Caco-2 (cell line): ENCODE measurements around the gene C14orf132. TPM values are rescaled to one million over a fixed set of nuclear protein-coding genes. Genes with fewer than 3 reads are reported as not detected.
A peak's percentile ranks its signal among the peaks of the same experiment; 100 is the strongest.

ENCODE experiments used
- BruUV-seq: library from RNA; stranded (reverse); fragments of 400-500 nt; replicated peaks from 2 replicates; lab custom pipeline; 2021; lab: Mats Ljungman, UMichigan
- CTCF ChIA-PET: fragments of 300-600 bp; sonication (Branson Sonifier 250); formaldehyde crosslinking; loops from one replicate; lab custom pipeline; 2022; ENCODE audit warnings: antibody characterized with exemption; lab: Charles Lee
- POLR2A ChIA-PET: fragments of 300-600 bp; sonication (Branson Sonifier 250); formaldehyde crosslinking; loops from one replicate; lab custom pipeline; 2022; ENCODE audit warnings: antibody characterized with exemption; lab: Charles Lee
- DNase-seq, 2 experiments: peaks; one replicate each; pipeline versions ENCODE4 v3.0.0 to v3.0.0-alpha.2; 2020 to 2022
- H3K27me3 ChIP-seq: replicated peaks from 2 replicates; pipeline ENCODE4 v1.6.0; 2011; ENCODE audit warnings: low read length; ENCODE audit not compliant: control insufficient read depth, insufficient read depth
- H3K36me3 ChIP-seq: 2 replicates; pipeline ENCODE4 v1.5.1; 2011; ENCODE audit warnings: low read length; ENCODE audit not compliant: control insufficient read depth, insufficient read depth
- H3K4me1 ChIP-seq: fragments of 250-450 bp; sonication (Bioruptor Pico); 2 replicates; pipeline ENCODE4 v1.5.1; 2020; ENCODE audit warnings: mild to moderate bottlenecking
- H3K4me3 ChIP-seq: 2 replicates; pipeline ENCODE4 v1.5.1; 2011; ENCODE audit warnings: low read depth, mild to moderate bottlenecking, control low read depth, low read length
- H3K9me3 ChIP-seq: fragments of 250-450 bp; sonication (Bioruptor Pico); 2 replicates; pipeline ENCODE4 v1.5.1; 2020; ENCODE audit warnings: mild to moderate bottlenecking, moderate library complexity
- H3K27ac Mint-ChIP-seq: one replicate; pipeline ENCODE4 v1.8.0; 2022; ENCODE audit warnings: mixed read lengths; ENCODE audit not compliant: unreplicated experiment
- H3K27me3 Mint-ChIP-seq: one replicate; pipeline ENCODE4 v1.8.0; 2022; ENCODE audit warnings: mixed read lengths; ENCODE audit not compliant: insufficient read depth, unreplicated experiment
- H3K36me3 Mint-ChIP-seq: one replicate; pipeline ENCODE4 v1.8.0; 2022; ENCODE audit warnings: mild to moderate bottlenecking, mixed read lengths; ENCODE audit not compliant: insufficient read depth, unreplicated experiment
- H3K4me1 Mint-ChIP-seq: one replicate; pipeline ENCODE4 v1.8.0; 2022; ENCODE audit warnings: low read depth, mixed read lengths; ENCODE audit not compliant: unreplicated experiment
- H3K4me3 Mint-ChIP-seq: one replicate; pipeline ENCODE4 v1.8.0; 2022; ENCODE audit warnings: mild to moderate bottlenecking, moderate library complexity, mixed read lengths; ENCODE audit not compliant: unreplicated experiment
- H3K9me3 Mint-ChIP-seq: one replicate; pipeline ENCODE4 v1.8.0; 2022; ENCODE audit warnings: mixed read lengths; ENCODE audit not compliant: unreplicated experiment
- CTCF ChIP-seq, 2 experiments: fragments of 200-600 bp in 1 of 2; IDR thresholded peaks; 1 replicate in 1 of 2; 2 replicates in 1 of 2; pipeline versions ENCODE4 v1.5.1 to v1.8.0; 2011 to 2022; ENCODE audit warnings: antibody characterized with exemption in 1 of 2, control low read depth in 1 of 2, inconsistent platforms in 1 of 2, low read depth in 1 of 2, low read length in 1 of 2, mild to moderate bottlenecking in 1 of 2, moderate library complexity in 1 of 2; ENCODE audit not compliant: insufficient read depth in 1 of 2, severe bottlenecking in 1 of 2, unreplicated experiment in 1 of 2
- intact Hi-C: fragments of 100-400 bp; cut with micrococcal nuclease; formaldehyde crosslinking; loops from one replicate; pipeline ENCODE4 v1.10.0; 2022; ENCODE audit not compliant: unreplicated experiment
- total RNA-seq: library from RNA; stranded (reverse); gene quantifications from 2 replicates; pipeline ENCODE4 v1.2.3, GENCODE V29; 2022

C14orf132 gene
- total RNA-seq, 1 experiment from 2014 or later, result 0.20 TPM

GRCh38 chr14:96055753-96056508 lies 16.8 kb downstream of the C14orf132 start:
- no peaks in the 10 kb centered on the region for H3K9me3 ChIP-seq
- no TSS peak for BruUV-seq
- no peaks in the 10 kb centered on the region for H3K4me1 ChIP-seq
- H3K36me3 ChIP-seq, result no peaks in the 10 kb centered on the region
- POLR2A ChIA-PET, result no interaction called here
- DNase-seq, result no peak
- no peak for TF ChIP-seq CTCF (IDR thresholded peaks at IDR 0.05; ENCODE audit: insufficient read depth in 1 of 2, low read depth in 1 of 2, low read length in 1 of 2, severe bottlenecking in 1 of 2, unreplicated experiment in 1 of 2)
- H3K4me3 Mint-ChIP-seq, result no peak overlapping the region
- peaks cover 17% of the 10 kb centered on the region for H3K27me3 Mint-ChIP-seq
- no peak overlapping the region for H3K4me3 ChIP-seq
- no peaks in the 10 kb centered on the region for H3K36me3 Mint-ChIP-seq
- no peaks in the 10 kb centered on the region for H3K9me3 Mint-ChIP-seq
- no peak overlapping the region for H3K27ac Mint-ChIP-seq
- intact Hi-C loops, result loop anchor here (1.0 to 5.0 kb wide), 2 partner anchors 42 to 221 kb away; no protein-coding TSS in a partner anchor
- CTCF ChIA-PET, result interaction anchor here (1.9 to 2.4 kb wide), 2 partner anchors 40 to 43 kb away, joined by 6 to 26 read pairs; no protein-coding TSS in a partner anchor
- H3K4me1 Mint-ChIP-seq, result no peaks in the 10 kb centered on the region
- peaks cover 1% of the 10 kb centered on the region; the same call in 1 of the 2 replicates for H3K27me3 ChIP-seq

- ChIA-PET CTCF (interaction anchor here (1.0 to 2.4 kb wide), 3 partner anchors 39 to 44 kb away, joined by 4 to 26 read pairs (median 6); no protein-coding TSS in a partner anchor), POLR2A (no interaction called here)
- Histone ChIP-seq H3K4me3 (no peak overlapping the region), H3K27me3 (peaks cover 1% of the 10 kb centered on the region; the same call in 1 of the 2 replicates), H3K36me3 (no peaks in the 10 kb centered on the region), H3K9me3 (no peaks in the 10 kb centered on the region), H3K4me1 (no peaks in the 10 kb centered on the region)
- H3K4me1 Mint-ChIP-seq, result no peaks in the 10 kb centered on the region
- BruUV-seq, result no TSS peak
- peaks cover 14% of the 10 kb centered on the region for H3K27me3 Mint-ChIP-seq
- H3K4me3 Mint-ChIP-seq, result no peak overlapping the region
- peak; percentile 12 to 40 for TF ChIP-seq CTCF (IDR thresholded peaks at IDR 0.05; ENCODE audit: insufficient read depth in 1 of 2, low read depth in 1 of 2, low read length in 1 of 2, severe bottlenecking in 1 of 2, unreplicated experiment in 1 of 2)
- peak in 1 of 2 experiments; percentile 50 for DNase-seq
- no peak overlapping the region for H3K27ac Mint-ChIP-seq
- no peaks in the 10 kb centered on the region for H3K36me3 Mint-ChIP-seq
- no peaks in the 10 kb centered on the region for H3K9me3 Mint-ChIP-seq
- intact Hi-C loops, result loop anchor here (1.0 to 5.0 kb wide), 2 partner anchors 42 to 221 kb away; no protein-coding TSS in a partner anchor
Observed at GRCh38 chr14:96056509-96057422, 17.6 kb downstream of the C14orf132 start.

- TF ChIP-seq CTCF (IDR thresholded peaks at IDR 0.05; ENCODE audit: insufficient read depth in 1 of 2, low read depth in 1 of 2, low read length in 1 of 2, severe bottlenecking in 1 of 2, unreplicated experiment in 1 of 2), result no peak
- no peaks in the 10 kb centered on the region for H3K4me1 Mint-ChIP-seq
- Histone ChIP-seq H3K27me3 (peaks cover 1% of the 10 kb centered on the region; the same call in 1 of the 2 replicates), H3K9me3 (no peaks in the 10 kb centered on the region), H3K36me3 (no peaks in the 10 kb centered on the region), H3K4me1 (no peaks in the 10 kb centered on the region), H3K4me3 (no peak overlapping the region)
- peaks cover 12% of the 10 kb centered on the region for H3K27me3 Mint-ChIP-seq
- H3K27ac Mint-ChIP-seq, result no peak overlapping the region
- no peak for DNase-seq
- ChIA-PET CTCF (interaction anchor here (0.8 to 2.4 kb wide), 3 partner anchors 38 to 43 kb away, joined by 3 to 26 read pairs (median 4); no protein-coding TSS in a partner anchor), POLR2A (no interaction called here)
- no TSS peak for BruUV-seq
- H3K4me3 Mint-ChIP-seq, result no peak overlapping the region
- H3K9me3 Mint-ChIP-seq, result no peaks in the 10 kb centered on the region
- intact Hi-C loops, result loop anchor here (5.0 kb wide), 1 partner anchor 220 kb away; no protein-coding TSS in a partner anchor
- H3K36me3 Mint-ChIP-seq, result no peaks in the 10 kb centered on the region
Observed at GRCh38 chr14:96057738-96058137, 18.6 kb downstream of the C14orf132 start.
